Measurements from ENCODE around the gene MAB21L2. TPM values are rescaled to one million over a fixed set of nuclear protein-coding genes. Genes with fewer than 3 reads are reported as not detected.

The MAB21L2 gene
- total RNA-seq, 1 experiment from 2014 or later = not detected

- ChIA-PET CTCF (interaction anchor here (1.8 kb wide), 1 partner anchor 10 kb away, joined by 4 read pairs; no protein-coding TSS in a partner anchor), POLR2A (no interaction called here)
- TF ChIP-seq TCF7 (CRISPR knock-in tag; IDR thresholded peaks at IDR 0.05; ENCODE audit: low read depth) = no peak
- no peak for TF ChIP-seq AR (CRISPR knock-in tag; IDR thresholded peaks at IDR 0.05)
- TF ChIP-seq, protein P1, sequence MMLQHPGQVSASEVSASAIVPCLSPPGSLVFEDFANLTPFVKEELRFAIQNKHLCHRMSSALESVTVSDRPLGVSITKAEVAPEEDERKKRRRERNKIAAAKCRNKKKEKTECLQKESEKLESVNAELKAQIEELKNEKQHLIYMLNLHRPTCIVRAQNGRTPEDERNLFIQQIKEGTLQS (CRISPR knock-in tag; conservative IDR thresholded peaks at IDR 0.05) = no peak
- DNase-seq (ENCODE audit: low spot score) (no peak), ATAC-seq (no peak)
- Mint-ChIP-seq H3K27ac (no peak overlapping the region), H3K27me3 (ENCODE audit: low read depth) (no peaks in the 10 kb centered on the region), H3K4me3 (no peak overlapping the region), H3K4me1 (no peaks in the 10 kb centered on the region), H3K9me3 (peaks cover 8% of the 10 kb centered on the region), H3K36me3 (peaks cover 5% of the 10 kb centered on the region; the same call in 1 of the 2 replicates)
Observed at GRCh38 chr4:150632639-150633038, 50.7 kb downstream of the MAB21L2 start.
